ENCODE data around the gene RAB9B. TPM values are rescaled to one million over a fixed set of nuclear protein-coding genes. Genes with fewer than 3 reads are reported as not detected.

Gene RAB9B
- total RNA-seq, 4 donors from 2014 or later: 1.8 to 5.7 (median 4.7) TPM

DNA sequence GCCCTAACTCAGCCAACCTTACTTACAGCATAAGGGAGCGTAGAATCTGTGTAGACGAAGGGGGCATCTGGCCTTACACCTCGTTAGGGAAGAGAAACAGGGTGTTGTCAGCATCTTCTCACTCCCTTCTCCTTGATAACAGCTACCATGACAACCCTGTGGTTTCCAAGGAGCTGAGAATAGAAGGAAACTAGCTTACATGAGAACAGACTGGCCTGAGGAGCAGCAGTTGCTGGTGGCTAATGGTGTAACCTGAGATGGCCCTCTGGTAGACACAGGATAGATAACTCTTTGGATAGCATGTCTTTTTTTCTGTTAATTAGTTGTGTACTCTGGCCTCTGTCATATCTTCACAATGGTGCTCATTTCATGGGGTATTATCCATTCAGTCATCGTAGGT lies 40.8 kb downstream of the RAB9B start:
- H3K27ac ChIP-seq: no peak overlapping the region
- ATAC-seq (no peak), DNase-seq (no peak)
- no peak overlapping the region for H3K4me3 ChIP-seq
- TF ChIP-seq, protein P1, sequence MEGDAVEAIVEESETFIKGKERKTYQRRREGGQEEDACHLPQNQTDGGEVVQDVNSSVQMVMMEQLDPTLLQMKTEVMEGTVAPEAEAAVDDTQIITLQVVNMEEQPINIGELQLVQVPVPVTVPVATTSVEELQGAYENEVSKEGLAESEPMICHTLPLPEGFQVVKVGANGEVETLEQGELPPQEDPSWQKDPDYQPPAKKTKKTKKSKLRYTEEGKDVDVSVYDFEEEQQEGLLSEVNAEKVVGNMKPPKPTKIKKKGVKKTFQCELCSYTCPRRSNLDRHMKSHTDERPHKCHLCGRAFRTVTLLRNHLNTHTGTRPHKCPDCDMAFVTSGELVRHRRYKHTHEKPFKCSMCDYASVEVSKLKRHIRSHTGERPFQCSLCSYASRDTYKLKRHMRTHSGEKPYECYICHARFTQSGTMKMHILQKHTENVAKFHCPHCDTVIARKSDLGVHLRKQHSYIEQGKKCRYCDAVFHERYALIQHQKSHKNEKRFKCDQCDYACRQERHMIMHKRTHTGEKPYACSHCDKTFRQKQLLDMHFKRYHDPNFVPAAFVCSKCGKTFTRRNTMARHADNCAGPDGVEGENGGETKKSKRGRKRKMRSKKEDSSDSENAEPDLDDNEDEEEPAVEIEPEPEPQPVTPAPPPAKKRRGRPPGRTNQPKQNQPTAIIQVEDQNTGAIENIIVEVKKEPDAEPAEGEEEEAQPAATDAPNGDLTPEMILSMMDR (IDR thresholded peaks at IDR 0.05 in 4 of 5, conservative IDR thresholded peaks at IDR 0.05 in 1 of 5): no peak
- no peak for TF ChIP-seq POLR2A (IDR thresholded peaks at IDR 0.05)
- no peaks in the 10 kb centered on the region for H3K4me1 ChIP-seq
- intact Hi-C loops (cut with DNase I; ENCODE audit: low total_unique reads): no loop called here
- H3K36me3 ChIP-seq: no peaks in the 10 kb centered on the region
- in situ Hi-C loops (cut with MboI; ENCODE audit: low sequenced_read_pairs in 4 of 4): no loop called here
- no peaks in the 10 kb centered on the region for H3K27me3 ChIP-seq
- no peaks in the 10 kb centered on the region for H3K9me3 ChIP-seq

GRCh38 chrX:103789004-103789403 lies 43.1 kb downstream of the RAB9B start:
- ATAC-seq (no peak), DNase-seq (no peak)
- H3K27ac ChIP-seq: no peak overlapping the region
- no peak for TF ChIP-seq POLR2A (IDR thresholded peaks at IDR 0.05)
- TF ChIP-seq, protein P1 (IDR thresholded peaks at IDR 0.05 in 4 of 5, conservative IDR thresholded peaks at IDR 0.05 in 1 of 5): no peak
- no peaks in the 10 kb centered on the region for H3K4me1 ChIP-seq
- in situ Hi-C loops (cut with MboI; ENCODE audit: low sequenced_read_pairs in 4 of 4) (no loop called here), intact Hi-C loops (cut with DNase I; ENCODE audit: low total_unique reads) (no loop called here)
- no peak overlapping the region for H3K4me3 ChIP-seq
- no peaks in the 10 kb centered on the region for H3K9me3 ChIP-seq
- no peaks in the 10 kb centered on the region for H3K36me3 ChIP-seq
- no peaks in the 10 kb centered on the region for H3K27me3 ChIP-seq

DNA sequence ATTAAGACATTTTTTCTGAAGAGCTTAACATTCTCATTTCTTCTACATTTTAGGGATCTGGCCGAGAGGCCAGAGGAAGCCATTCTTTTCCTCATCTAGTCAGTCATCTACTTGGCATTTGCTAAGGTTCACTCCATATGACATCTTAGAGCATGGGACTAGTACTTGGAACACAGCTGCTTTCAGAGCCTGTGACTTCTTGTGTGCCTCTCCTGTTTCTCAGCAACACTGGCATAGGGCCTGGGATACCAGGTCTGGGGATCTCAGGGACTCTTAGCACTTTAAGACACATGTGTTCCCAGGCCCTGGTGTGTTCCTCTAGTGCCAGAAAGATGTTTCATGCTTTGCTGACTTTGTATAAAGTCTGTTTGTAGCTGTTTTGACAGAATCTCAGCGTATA lies 48.1 kb downstream of the RAB9B start:
- in situ Hi-C loops (cut with MboI; ENCODE audit: low sequenced_read_pairs in 4 of 4): no loop called here
- Histone ChIP-seq H3K4me1 (no peaks in the 10 kb centered on the region), H3K27ac (no peak overlapping the region), H3K4me3 (no peak overlapping the region), H3K27me3 (no peaks in the 10 kb centered on the region), H3K36me3 (no peaks in the 10 kb centered on the region), H3K9me3 (no peaks in the 10 kb centered on the region)
- DNase-seq: peak in 1 of 2 donors; percentile 13
- peak; percentile 53 to 87 for ATAC-seq
- intact Hi-C loops (cut with DNase I; ENCODE audit: low total_unique reads): no loop called here
- TF ChIP-seq, protein P1 (IDR thresholded peaks at IDR 0.05 in 4 of 5, conservative IDR thresholded peaks at IDR 0.05 in 1 of 5): no peak
- no peak for TF ChIP-seq POLR2A (IDR thresholded peaks at IDR 0.05)

DNA sequence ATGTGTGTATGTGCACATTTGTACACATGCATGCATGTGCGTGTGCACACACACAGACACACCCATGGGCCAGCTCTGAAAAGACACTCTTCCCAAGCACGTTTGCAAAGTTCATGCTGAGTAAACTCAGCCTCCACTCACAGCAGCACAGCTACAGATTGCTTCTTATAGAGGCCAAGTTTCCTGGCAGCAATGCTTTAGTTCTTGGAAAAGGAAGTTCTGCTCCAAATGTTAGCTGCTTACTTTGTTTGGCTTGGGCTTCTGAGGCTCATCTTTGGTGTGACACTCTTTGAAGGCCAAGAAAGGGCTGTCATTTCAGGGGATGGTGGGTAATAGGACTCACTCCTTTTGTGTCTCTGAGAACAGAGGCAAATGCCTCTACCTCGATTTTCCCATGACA lies 48.9 kb downstream of the RAB9B start:
- Histone ChIP-seq H3K36me3 (no peaks in the 10 kb centered on the region), H3K27ac (no peak overlapping the region), H3K4me3 (no peak overlapping the region), H3K27me3 (peaks cover 0 to 3% (median 0%) of the 10 kb centered on the region in 3 donors), H3K9me3 (no peaks in the 10 kb centered on the region), H3K4me1 (no peaks in the 10 kb centered on the region)
- DNase-seq (no peak), ATAC-seq (no peak)
- in situ Hi-C loops (cut with MboI; ENCODE audit: low sequenced_read_pairs in 4 of 4): no loop called here
- intact Hi-C loops (cut with DNase I; ENCODE audit: low total_unique reads): no loop called here
- TF ChIP-seq POLR2A (IDR thresholded peaks at IDR 0.05): no peak
- TF ChIP-seq, protein P1 (IDR thresholded peaks at IDR 0.05 in 4 of 5, conservative IDR thresholded peaks at IDR 0.05 in 1 of 5): no peak

DNA sequence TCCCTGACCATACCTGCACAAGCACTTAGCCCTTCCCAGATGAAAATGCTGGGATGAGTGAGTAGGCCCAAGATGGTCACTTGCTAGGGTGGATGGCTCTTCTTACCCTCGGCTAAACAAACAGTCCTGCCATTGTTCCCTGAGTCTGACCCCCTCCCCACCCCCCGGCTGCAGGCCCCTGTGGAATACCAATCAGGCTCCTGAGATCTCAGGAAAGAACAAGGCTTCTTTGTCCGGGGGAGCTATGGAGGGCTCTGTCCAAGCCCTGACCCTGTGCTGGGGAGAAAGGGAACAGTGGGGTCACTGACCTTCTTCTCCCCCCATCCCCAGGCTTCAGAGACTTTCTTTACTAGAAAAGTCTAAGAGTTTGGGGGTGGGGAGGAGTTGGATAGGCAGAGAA lies 49.4 kb downstream of the RAB9B start:
- Histone ChIP-seq H3K4me3 (no peak overlapping the region), H3K9me3 (no peaks in the 10 kb centered on the region), H3K4me1 (no peaks in the 10 kb centered on the region), H3K36me3 (no peaks in the 10 kb centered on the region), H3K27me3 (peaks cover 0 to 3% (median 0%) of the 10 kb centered on the region in 3 donors), H3K27ac (no peak overlapping the region)
- no peak for TF ChIP-seq POLR2A (IDR thresholded peaks at IDR 0.05)
- TF ChIP-seq, protein P1 (IDR thresholded peaks at IDR 0.05 in 4 of 5, conservative IDR thresholded peaks at IDR 0.05 in 1 of 5): no peak
- in situ Hi-C loops (cut with MboI; ENCODE audit: low sequenced_read_pairs in 4 of 4) (no loop called here), intact Hi-C loops (cut with DNase I; ENCODE audit: low total_unique reads) (no loop called here)
- DNase-seq (no peak), ATAC-seq (no peak)
